Embryonic facial prominence (tissue), 1 donor: Measurements from ENCODE around the gene ZNF827.

Source experiments
- DNase-seq: peaks from one replicate; pipeline ENCODE4 v3.0.0-alpha.2; 2016; ENCODE audit errors: extremely low spot score

Gene ZNF827

GRCh38 chr4:145938618-145939440 lies at the start of gene ZNF827:
Gene ZNF827 (minus strand): TSS chr4:145938823. CDS start chr4:145938407, 416 bp downstream.
- peak; percentile 81 for DNase-seq

- DNase-seq = no peak
Observed at GRCh38 chr4:145984563-145984962, 45.9 kb upstream of the ZNF827 start.

GRCh38 chr4:145982791-145983190 lies 44.2 kb upstream of the ZNF827 start:
- DNase-seq = no peak

- DNase-seq = no peak
Observed at GRCh38 chr4:145979160-145979559, 40.5 kb upstream of the ZNF827 start.

- no peak for DNase-seq
Observed at GRCh38 chr4:145976680-145977079, 38.1 kb upstream of the ZNF827 start.

- no peak for DNase-seq
Observed at GRCh38 chr4:145960012-145960411, 21.4 kb upstream of the ZNF827 start.

GRCh38 chr4:145957302-145957701 lies 18.7 kb upstream of the ZNF827 start:
- no peak for DNase-seq

GRCh38 chr4:145956288-145956890 lies 17.8 kb upstream of the ZNF827 start:
- no peak for DNase-seq

- no peak for DNase-seq
Observed at GRCh38 chr4:145954924-145955339, 16.3 kb upstream of the ZNF827 start.

- DNase-seq = no peak
Observed at GRCh38 chr4:145951931-145952330, 13.3 kb upstream of the ZNF827 start.

GRCh38 chr4:145945431-145946155 lies 7.0 kb upstream of the ZNF827 start:
- no peak for DNase-seq

GRCh38 chr4:145944886-145945285 lies 6.3 kb upstream of the ZNF827 start:
- DNase-seq = no peak

GRCh38 chr4:145939856-145940255 lies 1.2 kb upstream of the ZNF827 start:
- DNase-seq = no peak

GRCh38 chr4:145939441-145939750 lies 773 bp upstream of the ZNF827 start:
- no peak for DNase-seq

- DNase-seq = peak; percentile 70
Observed at GRCh38 chr4:145937971-145938611, 532 bp downstream of the ZNF827 start.

- DNase-seq = peak; percentile 25
Observed at GRCh38 chr4:145936997-145937901, 1.4 kb downstream of the ZNF827 start.

GRCh38 chr4:145936142-145936996 lies 2.3 kb downstream of the ZNF827 start:
- peak; percentile 84 for DNase-seq

GRCh38 chr4:145935253-145936141 lies 3.1 kb downstream of the ZNF827 start:
- DNase-seq = no peak

- no peak for DNase-seq
Observed at GRCh38 chr4:145934434-145935047, 4.1 kb downstream of the ZNF827 start.
